HG03457 (cell line): ENCODE data around the gene MFSD6L.

Source experiments
- ATAC-seq: cut with Tn5 transposase; IDR thresholded peaks from one replicate; pipeline ENCODE4 v1.9.1; 2021; ENCODE audit warnings: moderate number of reproducible peaks; ENCODE audit not compliant: unreplicated experiment

MFSD6L gene

GRCh38 chr17:8747742-8748141, 51.4 kb downstream of the MFSD6L start:
- no peak for ATAC-seq
